Neural progenitor cell (in vitro differentiated cells): ENCODE measurements around the gene MAPRE2. TPM values are rescaled to one million over a fixed set of nuclear protein-coding genes. Genes with fewer than 3 reads are reported as not detected.

Experiments
- DNase-seq: peaks from one replicate; pipeline ENCODE4 v3.0.0-alpha.2; 2016; ENCODE audit warnings: low spot score
- H2AFZ ChIP-seq: fragments of 200-600 bp; sonication (generic); replicated peaks from 2 replicates; pipeline ENCODE4 v1.6.1; 2016; ENCODE audit warnings: antibody characterized with exemption
- H3F3A ChIP-seq: fragments of 200-600 bp; sonication (generic); 2 replicates; pipeline ENCODE4 v1.6.1; 2016; ENCODE audit warnings: antibody characterized with exemption, low read depth
- H3K27ac ChIP-seq: fragments of 200-600 bp; sonication (generic); 2 replicates; pipeline ENCODE4 v1.5.1; 2016; ENCODE audit warnings: mild to moderate bottlenecking
- H3K27me3 ChIP-seq: fragments of 200-600 bp; sonication (generic); 2 replicates; pipeline ENCODE4 v1.6.1; 2016; ENCODE audit warnings: mild to moderate bottlenecking, moderate library complexity
- H3K36me3 ChIP-seq: fragments of 200-600 bp; sonication (generic); 2 replicates; pipeline ENCODE4 v1.5.1; 2016
- H3K4me1 ChIP-seq: fragments of 200-600 bp; sonication (generic); 2 replicates; pipeline ENCODE4 v1.6.1; 2016; ENCODE audit warnings: mixed run types
- H3K4me2 ChIP-seq: fragments of 200-600 bp; sonication (generic); 2 replicates; pipeline ENCODE4 v1.6.1; 2016
- H3K4me3 ChIP-seq: fragments of 200-600 bp; sonication (generic); 2 replicates; pipeline ENCODE4 v1.5.1; 2016
- H3K79me2 ChIP-seq: fragments of 200-600 bp; sonication (generic); 2 replicates; pipeline ENCODE4 v1.6.1; 2016; ENCODE audit warnings: low read depth
- H3K9ac ChIP-seq: fragments of 200-600 bp; sonication (generic); 2 replicates; pipeline ENCODE4 v1.6.1; 2016
- H3K9me3 ChIP-seq: fragments of 200-600 bp; sonication (generic); 2 replicates; pipeline ENCODE4 v1.5.1; 2016; ENCODE audit warnings: low read depth
- H4K20me1 ChIP-seq: fragments of 200-600 bp; sonication (generic); 2 replicates; pipeline ENCODE4 v1.6.1; 2016; ENCODE audit warnings: low read depth
- H3K27ac Mint-ChIP-seq: 3 replicates; pipeline ENCODE4 v1.8.0; 2021; ENCODE audit warnings: mixed read lengths
- H3K27me3 Mint-ChIP-seq: 2 replicates; pipeline ENCODE4 v1.8.0; 2022; ENCODE audit warnings: low read depth, mild to moderate bottlenecking, inconsistent platforms, moderate library complexity, mixed read lengths; ENCODE audit not compliant: insufficient read depth
- H3K36me3 Mint-ChIP-seq: 3 replicates; pipeline ENCODE4 v1.8.0; 2021; ENCODE audit warnings: mixed read lengths
- H3K4me1 Mint-ChIP-seq: 3 replicates; pipeline ENCODE4 v1.8.0; 2021; ENCODE audit warnings: mixed read lengths
- H3K4me3 Mint-ChIP-seq: 3 replicates; pipeline ENCODE4 v1.8.0; 2021; ENCODE audit warnings: mild to moderate bottlenecking, moderate library complexity, mixed read lengths
- H3K9me3 Mint-ChIP-seq: 3 replicates; pipeline ENCODE4 v1.8.0; 2020; ENCODE audit warnings: mixed read lengths
- CTCF ChIP-seq: fragments of 200-600 bp; sonication (generic); IDR thresholded peaks from 2 replicates; pipeline ENCODE4 v1.5.1; 2017; ENCODE audit warnings: antibody characterized with exemption, mild to moderate bottlenecking
- EZH2 ChIP-seq: fragments of 200-600 bp; sonication (generic); IDR thresholded peaks from 2 replicates; pipeline ENCODE4 v1.6.1; 2017; ENCODE audit warnings: antibody characterized with exemption, mild to moderate bottlenecking, moderate library complexity
- EZH2phosphoT487 ChIP-seq: fragments of 200-600 bp; sonication (generic); IDR thresholded peaks from 2 replicates; pipeline ENCODE4 v1.6.1; 2017; ENCODE audit warnings: antibody characterized with exemption
- total RNA-seq: library from RNA; depleted of rRNA; stranded (reverse); fragments of >200 nt; gene quantifications from 2 replicates; pipeline ENCODE4 v1.2.3, GENCODE V29; 2015; ENCODE audit warnings: low replicate concordance

MAPRE2 gene
- total RNA-seq, 1 donor from 2014 or later = 34.6 TPM

- peaks cover 48% of the 10 kb centered on the region for H3K4me1 Mint-ChIP-seq
Measured at GRCh38 chr18:35047697-35048292, 6.6 kb downstream of the MAPRE2 start.

GRCh38 chr18:35049111-35050027, 8.2 kb downstream of the MAPRE2 start:
- H3K36me3 ChIP-seq = no peaks in the 10 kb centered on the region
- peaks cover 35% of the 10 kb centered on the region for H3K4me1 ChIP-seq
- Mint-ChIP-seq H3K27me3 (peaks cover 2% of the 10 kb centered on the region), H3K4me3 (no peak overlapping the region), H3K4me1 (peaks cover 34% of the 10 kb centered on the region), H3K27ac (peak overlapping the region; percentile 73), H3K36me3 (peaks cover 7% of the 10 kb centered on the region), H3K9me3 (peaks cover 5% of the 10 kb centered on the region)
- H3K9ac ChIP-seq = no peak overlapping the region
- no peak for DNase-seq
- H3K9me3 ChIP-seq = no peaks in the 10 kb centered on the region
- no peak overlapping the region for H3K4me2 ChIP-seq
- no peaks in the 10 kb centered on the region for H3K27me3 ChIP-seq
- peaks cover 89% of the 10 kb centered on the region for H3K79me2 ChIP-seq
- H4K20me1 ChIP-seq = peaks cover 7% of the 10 kb centered on the region
- H3K4me3 ChIP-seq = no peak overlapping the region
- H3K27ac ChIP-seq = no peak overlapping the region
- peaks cover 8% of the 10 kb centered on the region for H3F3A ChIP-seq
- TF ChIP-seq EZH2 (no peak), EZH2phosphoT487 (no peak), CTCF (no peak)
- no peak overlapping the region for H2AFZ ChIP-seq

More at GRCh38 chr18:35047697-35048292, 6.6 kb downstream of the MAPRE2 start:
- TF ChIP-seq EZH2 = no peak
- no peak for TF ChIP-seq EZH2phosphoT487
- no peak for TF ChIP-seq CTCF
- H3K4me2 ChIP-seq = no peak overlapping the region
- no peaks in the 10 kb centered on the region for H3K9me3 ChIP-seq
- Mint-ChIP-seq H3K27ac (no peak overlapping the region), H3K36me3 (peaks cover 4% of the 10 kb centered on the region), H3K9me3 (peaks cover 4% of the 10 kb centered on the region), H3K4me3 (no peak overlapping the region), H3K27me3 (peaks cover 2% of the 10 kb centered on the region)
- H3K27ac ChIP-seq = no peak overlapping the region
- no peaks in the 10 kb centered on the region for H3K36me3 ChIP-seq
- H2AFZ ChIP-seq = no peak overlapping the region
- H3F3A ChIP-seq = peaks cover 8% of the 10 kb centered on the region
- H3K79me2 ChIP-seq = peaks cover 94% of the 10 kb centered on the region
- no peak overlapping the region for H3K9ac ChIP-seq
- peaks cover 8% of the 10 kb centered on the region for H4K20me1 ChIP-seq
- peaks cover 45% of the 10 kb centered on the region for H3K4me1 ChIP-seq
- no peaks in the 10 kb centered on the region for H3K27me3 ChIP-seq
- no peak overlapping the region for H3K4me3 ChIP-seq
- DNase-seq = no peak

- Histone ChIP-seq H3F3A (peaks cover 8% of the 10 kb centered on the region), H3K4me1 (peaks cover 28% of the 10 kb centered on the region), H2AFZ (no peak overlapping the region), H3K9ac (no peak overlapping the region), H3K4me2 (peak overlapping the region; percentile 65), H3K9me3 (no peaks in the 10 kb centered on the region), H3K27me3 (no peaks in the 10 kb centered on the region), H3K79me2 (peaks cover 87% of the 10 kb centered on the region), H3K4me3 (no peak overlapping the region), H4K20me1 (peaks cover 7% of the 10 kb centered on the region), H3K36me3 (no peaks in the 10 kb centered on the region), H3K27ac (no peak overlapping the region)
- H3K9me3 Mint-ChIP-seq = peaks cover 9% of the 10 kb centered on the region
- no peak for DNase-seq
- peak overlapping the region; percentile 55 for H3K27ac Mint-ChIP-seq
- peaks cover under 1% of the 10 kb centered on the region for H3K27me3 Mint-ChIP-seq
- H3K4me3 Mint-ChIP-seq = no peak overlapping the region
- TF ChIP-seq CTCF (no peak), EZH2phosphoT487 (no peak), EZH2 (no peak)
- H3K4me1 Mint-ChIP-seq = peaks cover 27% of the 10 kb centered on the region
- H3K36me3 Mint-ChIP-seq = peaks cover 11% of the 10 kb centered on the region
Measured at GRCh38 chr18:35050028-35050546, 8.9 kb downstream of the MAPRE2 start.
